ENCODE measurements around the gene TNIK.
"Not testable (repeated sequence)": the region's sequence is repeated elsewhere in the genome, so short reads cannot be mapped to it uniquely, and the experiment has no call there.

TNIK gene

DNA sequence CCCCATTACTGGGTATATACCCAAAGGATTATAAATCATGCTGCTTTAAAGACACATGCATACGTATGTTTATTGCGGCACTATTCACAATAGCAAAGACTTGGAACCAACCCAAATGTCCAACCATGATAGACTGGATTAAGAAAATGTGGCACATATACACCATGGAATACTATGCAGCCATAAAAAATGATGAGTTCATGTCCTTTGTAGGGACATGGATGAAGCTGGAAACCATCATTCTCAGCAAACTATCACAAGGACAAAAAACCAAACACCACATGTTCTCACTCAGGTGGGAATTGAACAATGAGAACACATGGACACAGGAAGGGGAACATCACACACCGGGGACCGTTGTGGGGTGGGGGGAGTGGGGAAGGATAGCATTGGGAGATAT lies 155.7 kb downstream of the TNIK start:
- DNase-seq: not testable (repeated sequence)

DNA sequence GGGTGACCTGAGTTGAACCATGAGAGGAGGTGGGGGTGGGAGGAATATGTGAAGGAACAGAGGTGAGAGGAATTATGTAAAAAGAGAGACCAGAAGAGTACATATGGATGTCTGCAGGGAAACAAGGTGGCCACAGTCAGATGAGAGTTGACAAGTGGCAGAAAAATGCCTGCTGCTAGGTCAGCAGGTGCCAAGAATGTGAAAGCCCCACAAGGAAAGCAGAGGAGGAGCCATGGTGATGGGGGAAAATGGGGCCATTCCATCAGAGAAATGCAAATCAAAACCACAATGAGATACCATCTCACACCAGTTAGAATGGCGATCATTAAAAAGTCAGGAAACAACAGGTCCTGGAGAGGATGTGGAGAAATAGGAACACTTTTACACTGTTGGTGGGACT lies 156.2 kb downstream of the TNIK start:
- not testable (repeated sequence) for DNase-seq

DNA sequence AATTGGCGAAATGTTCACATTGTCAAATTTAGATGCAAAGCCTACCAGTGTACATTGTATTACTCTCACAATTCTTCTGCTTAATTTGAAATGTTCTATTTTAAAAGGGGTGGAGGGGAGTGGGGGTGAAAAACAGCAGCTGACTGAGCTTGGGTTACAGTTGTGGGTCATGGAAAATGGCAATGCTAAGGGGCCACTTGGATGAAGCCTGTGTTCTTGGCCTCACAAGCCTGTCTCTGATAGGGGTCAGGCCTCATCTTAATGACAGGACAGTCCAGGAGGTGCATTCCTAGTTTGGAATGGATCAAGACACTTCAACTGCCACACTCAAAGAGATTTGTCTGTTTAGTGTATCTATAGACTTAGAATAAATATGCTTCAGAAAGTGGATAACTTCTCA lies 158.2 kb downstream of the TNIK start:
- no peak for DNase-seq

DNA sequence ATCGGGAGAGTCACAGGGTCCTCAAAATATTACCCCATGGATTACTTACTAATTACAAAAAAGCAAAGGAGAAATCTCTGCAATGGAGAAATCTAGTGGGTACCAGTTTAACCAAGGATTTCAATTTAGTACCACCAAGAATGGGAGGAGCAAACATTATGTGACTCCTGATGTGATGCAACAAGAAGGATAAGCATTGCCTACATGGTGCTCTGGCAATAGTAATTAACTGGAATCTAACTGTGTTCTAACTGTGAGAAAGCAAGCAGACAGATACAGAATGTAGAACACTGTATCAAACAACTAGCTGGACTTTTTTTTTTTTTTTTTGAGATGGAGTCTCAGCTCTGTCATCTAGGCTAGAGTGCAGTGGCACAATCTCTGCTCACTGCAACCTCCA lies 159.2 kb downstream of the TNIK start:
- no peak for DNase-seq

DNA sequence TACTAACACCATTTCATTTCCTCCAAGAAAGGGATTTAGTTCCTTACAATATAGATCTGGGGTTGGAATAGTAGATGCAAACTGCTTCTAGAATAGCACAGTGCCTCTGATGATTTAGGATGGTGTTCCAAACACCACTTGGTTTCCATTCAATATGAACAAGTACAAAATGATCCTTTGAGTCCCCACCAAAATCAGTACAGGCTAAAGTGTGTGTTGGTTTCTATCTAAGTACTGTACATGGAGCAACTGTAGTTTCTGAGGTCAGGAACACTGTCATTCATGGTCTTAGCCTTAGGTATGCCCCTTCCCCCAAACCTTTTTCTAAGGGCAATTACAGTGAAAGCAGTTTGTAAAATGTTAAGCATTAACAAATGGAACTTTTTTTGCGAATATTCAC lies 162.3 kb downstream of the TNIK start:
- DNase-seq: no peak

DNA sequence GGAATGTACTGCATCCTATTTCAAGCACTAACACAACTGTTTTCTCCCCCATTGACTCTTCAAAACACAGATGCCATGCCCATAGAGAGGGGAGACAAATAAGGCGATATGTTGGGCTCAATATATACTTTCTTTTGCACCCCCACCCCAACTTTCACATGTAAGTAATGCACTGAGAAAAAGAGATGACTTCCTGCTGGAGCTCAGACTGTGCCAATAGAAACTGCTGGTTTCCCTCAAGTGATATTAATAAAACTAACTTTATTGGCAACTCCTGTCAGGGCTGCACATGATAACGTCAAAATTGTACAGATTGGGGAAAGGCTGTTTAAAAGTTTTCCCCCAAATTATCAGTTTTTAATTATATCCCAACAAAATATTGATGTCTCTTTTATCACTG lies 163.0 kb downstream of the TNIK start:
- no peak for DNase-seq

DNA sequence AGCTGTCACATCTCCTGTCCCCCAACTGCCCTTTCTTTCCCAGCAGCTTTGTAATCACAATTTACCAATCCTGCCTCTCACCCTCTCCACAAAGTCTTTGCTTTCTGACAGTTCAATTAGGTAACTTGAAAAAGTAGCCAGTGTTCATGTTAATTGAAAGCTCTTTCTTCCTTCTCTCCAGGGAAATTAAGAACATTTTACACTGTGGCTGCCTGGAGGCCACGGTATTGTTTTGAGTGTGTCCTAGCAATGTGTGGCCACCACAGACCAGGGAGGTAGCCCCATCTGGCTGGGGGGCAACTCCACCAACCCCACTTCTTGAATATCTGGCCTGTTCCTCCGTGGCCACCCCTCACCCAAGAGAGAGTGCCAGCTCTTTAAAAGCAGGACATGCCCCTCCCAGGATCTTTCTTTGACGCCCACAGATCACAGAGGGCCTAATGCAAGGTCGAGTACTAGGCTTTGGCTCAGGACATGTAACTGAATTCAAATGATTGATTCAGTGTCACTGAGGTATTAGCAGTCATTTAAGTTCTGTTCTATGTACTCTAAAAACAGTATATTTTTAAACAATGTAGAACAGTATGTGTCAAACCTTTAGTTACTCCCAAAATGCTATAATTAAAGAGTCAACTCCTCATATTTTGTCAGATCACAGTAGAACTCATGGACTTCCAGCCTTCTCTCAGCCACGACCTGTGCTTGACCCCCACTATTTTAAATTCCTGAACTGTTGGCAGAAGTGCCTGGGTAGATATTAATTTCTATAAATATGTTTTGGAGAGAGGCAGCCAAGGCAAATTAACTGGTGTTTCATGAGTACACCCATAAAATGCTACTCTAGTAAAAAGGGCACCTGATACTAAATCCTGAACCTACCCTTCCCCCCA lies 164.5 kb downstream of the TNIK start:
- DNase-seq: no peak

DNA sequence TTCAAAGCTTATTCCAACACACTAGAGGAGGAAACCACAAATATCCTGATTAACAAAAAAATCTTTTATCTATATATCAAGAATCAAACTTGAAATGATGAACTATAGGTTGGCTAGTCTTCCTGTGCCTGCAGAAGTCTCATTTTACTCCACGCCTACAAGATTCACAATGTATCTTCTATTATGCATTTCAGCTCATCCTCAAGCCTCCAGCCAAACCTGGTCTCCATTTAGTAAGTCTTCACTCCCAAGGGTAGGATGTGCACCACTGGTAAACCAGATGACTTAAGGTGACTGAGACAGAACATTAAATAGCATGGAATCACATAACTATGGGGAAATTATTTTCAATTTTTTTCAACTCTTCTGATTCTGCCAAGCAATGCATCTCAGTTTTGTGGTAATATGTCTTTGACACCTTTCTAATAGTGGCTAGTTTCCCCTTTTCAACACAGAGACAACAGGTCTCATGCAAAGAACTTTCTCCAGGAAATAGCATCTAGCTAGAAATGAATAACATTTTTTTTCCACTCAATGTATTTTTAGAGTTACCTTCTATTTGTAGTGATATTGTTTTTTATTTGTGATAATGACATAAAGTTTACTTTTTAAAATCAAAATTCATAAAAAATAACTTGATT lies 166.9 kb downstream of the TNIK start:
- no peak for DNase-seq

DNA sequence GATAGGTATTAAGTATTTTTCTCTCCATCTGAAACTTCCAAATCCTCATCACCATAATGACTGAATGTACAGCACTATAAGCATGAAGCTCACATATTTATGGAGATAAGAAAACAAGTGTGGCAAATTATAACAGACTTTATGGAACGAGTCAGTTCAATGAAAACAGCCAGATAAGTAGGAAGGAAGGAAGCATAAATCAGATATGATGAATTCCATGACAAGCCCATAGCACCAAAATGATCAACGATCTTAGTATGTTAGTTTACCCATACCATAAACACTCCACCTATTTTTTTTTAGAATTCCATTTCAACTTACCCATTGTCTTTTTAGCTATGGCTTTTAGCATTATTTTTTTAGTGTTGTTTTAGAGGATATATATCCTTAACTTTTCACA lies 169.5 kb downstream of the TNIK start:
- no peak for DNase-seq

DNA sequence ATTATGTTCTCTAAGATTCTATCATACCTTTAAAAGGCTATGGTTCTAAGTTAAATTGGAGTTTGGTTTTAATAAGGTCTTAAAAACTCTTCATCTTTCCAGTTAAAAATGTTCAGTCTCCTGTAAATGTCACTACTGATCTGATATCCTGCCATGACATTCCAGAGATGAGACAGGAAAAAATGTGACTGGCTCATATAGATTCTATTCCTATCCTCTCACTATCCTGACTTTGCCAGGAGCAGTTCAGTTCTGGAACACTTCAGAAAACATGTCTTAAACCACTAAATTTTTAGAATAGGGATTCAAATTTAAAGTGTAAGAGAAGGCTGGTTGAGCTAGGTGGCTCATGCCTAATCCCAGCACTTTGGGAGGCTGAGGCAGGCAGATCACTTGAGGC lies 170.9 kb downstream of the TNIK start:
- no peak for DNase-seq

DNA sequence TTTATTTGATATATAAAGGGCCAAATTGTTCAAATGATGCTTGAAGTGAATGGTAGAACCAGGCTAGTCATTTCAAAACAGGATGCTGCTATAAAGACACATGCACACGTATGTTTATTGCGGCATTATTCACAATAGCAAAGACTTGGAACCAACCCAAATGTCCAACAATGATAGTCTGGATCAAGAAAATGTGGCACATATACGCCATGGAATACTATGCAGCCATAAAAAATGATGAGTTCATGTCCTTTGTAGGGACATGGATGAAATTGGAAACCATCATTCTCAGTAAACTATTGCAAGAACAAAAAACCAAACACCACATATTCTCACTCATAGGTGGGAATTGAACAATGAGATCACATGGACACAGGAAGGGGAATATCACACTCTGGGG lies 172.4 kb downstream of the TNIK start:
- DNase-seq: not testable (repeated sequence)

DNA sequence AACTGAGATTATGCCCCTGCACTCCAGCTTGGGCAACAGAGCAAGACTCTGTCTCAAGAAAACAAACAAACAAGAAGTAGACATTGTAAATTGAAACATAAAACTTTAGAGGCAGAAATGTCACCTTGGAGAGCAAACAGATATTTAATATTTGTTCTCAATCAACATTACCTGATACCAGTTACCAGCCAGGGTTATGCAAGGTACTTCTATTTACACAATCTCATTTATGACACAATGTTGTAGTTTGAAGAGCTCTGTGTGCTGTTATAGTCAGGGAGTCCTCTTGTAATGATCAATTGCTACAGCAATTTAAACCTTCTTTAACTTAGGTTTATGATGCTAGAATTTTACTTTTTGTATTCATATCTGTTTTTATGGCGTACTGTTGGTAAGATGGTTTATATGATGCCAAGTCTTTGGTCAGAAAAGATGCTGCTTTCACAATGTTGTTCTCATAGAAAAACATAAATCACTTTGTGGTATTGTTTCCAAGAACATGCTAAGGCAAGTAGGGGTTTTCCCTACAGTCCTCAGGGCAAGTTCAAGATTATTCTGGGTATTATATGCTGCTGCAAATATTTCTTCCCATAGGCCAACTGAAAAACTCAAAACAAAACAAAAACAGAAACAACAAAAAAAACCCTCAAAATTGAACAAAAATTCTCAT lies 173.5 kb downstream of the TNIK start:
- no peak for DNase-seq

DNA sequence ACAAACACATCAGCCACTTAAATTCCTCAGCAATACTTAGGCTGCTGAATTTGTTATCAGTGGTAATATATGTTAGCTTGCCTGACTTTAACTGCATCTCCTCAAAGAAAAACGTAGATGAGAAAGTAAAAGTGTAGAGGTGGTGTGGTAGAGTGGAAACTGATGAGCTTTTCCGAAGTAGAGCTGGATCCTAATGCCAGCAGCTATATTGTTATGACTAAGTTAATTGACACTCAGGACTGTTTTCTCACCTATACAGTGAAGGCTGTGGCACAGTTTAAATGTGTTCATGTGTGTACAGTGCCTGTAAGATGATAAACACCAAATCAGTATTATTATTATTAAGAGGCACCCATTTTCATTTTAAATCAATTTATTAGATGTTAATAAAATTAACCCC lies 174.9 kb downstream of the TNIK start:
- no peak for DNase-seq

DNA sequence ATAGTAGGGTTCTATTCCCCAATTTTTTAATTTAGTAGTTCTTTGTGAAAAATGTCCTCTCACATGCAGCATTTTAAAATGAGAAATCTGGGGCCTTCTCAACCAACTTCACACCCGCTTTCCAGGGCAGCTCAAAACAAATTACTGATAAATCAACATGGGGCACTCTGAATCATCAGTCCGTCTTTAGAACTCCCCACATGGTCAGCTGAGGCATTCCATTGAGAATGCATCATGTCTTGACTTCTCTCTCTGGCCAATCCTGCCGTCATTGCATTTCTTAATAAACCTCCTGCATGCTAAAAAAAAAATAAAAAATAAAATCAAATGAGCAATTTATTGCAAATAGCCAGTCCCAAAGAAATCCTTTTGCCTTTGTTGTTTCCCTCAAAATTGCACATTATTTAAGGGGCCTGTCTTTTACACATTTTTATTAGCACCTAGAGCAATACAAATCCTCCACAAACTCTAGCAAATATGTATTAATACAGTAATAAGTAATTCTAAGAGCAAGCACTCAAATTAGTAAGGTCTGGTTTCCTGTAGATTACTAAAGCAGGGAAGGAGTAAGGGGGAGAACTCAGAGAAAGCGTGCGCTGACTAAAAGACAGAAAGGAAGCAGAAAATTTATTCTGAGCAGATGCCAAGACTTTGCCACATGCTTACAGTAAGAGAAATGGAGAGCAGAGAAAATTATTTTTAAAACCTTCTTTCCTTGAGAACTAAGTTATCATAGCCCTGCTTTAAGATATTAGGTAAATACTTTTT lies 175.7 kb downstream of the TNIK start:
- no peak for DNase-seq

DNA sequence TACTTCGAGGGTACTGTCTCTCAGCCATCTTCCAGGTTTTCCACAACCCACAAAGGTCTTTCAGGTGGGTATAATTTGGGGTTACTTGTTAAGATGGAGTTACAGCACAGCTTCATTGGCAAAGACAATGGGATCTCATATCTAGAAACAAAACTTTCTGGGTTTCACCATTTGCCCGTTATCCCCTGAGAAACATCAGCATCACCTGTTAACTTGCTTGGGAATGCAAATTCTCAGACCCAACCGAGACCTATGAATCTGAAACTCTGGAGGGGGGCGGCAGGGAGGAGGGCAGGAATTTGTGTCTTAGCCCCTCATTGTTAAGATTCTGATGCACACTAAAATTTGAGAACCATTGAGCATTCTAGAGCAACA lies 176.4 kb downstream of the TNIK start:
- DNase-seq: no peak

DNA sequence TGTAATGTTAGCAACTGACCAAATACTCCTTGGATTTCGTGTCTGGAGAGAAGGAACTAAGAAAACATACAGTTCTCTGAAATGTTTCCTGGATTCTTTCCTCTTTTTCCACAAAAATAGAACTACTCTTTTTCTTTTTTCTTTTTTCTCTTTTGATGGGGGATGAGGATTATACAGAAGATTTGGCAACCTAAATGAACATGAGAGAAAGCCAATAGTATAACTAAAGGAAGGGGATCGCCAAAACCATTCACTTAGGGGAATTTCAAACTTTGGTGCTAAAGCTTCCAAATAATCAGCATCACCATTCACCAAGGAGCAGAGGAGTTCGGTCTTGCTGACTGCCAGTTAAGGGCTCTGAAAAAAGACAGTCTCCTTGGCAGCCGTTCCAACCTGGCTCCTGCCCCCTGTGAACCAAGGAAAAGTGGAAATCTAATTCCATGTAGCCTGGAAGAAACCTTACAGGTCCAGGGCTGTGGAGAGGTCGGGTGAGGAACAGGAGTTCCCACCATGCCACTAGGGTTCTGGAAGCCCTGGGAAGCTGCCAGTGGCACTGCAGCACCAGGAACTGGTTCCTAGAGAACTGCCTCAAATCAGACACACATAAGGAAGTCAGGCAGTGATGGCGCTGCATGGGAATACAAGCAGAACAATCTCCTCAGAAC lies 176.9 kb downstream of the TNIK start:
- DNase-seq: no peak

DNA sequence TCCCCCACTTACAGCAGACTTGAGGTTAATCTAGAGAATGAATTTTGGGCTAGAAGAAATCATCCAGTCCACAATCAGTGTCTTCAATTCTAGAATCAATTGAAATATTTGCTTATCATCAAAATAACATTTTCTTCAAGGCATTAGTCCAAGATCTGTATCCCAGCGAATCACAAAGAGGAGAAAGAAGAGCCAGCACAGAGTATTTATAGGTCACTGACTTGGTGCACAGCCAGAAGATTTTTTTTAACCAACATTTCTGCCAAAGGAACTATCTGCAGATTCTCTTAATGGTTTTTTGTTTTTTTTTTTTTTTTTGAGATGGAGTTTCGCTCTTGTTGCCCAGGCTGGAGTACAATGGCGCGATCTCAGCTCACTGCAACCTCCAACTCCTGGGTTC lies 178.2 kb downstream of the TNIK start:
- no peak for DNase-seq

DNA sequence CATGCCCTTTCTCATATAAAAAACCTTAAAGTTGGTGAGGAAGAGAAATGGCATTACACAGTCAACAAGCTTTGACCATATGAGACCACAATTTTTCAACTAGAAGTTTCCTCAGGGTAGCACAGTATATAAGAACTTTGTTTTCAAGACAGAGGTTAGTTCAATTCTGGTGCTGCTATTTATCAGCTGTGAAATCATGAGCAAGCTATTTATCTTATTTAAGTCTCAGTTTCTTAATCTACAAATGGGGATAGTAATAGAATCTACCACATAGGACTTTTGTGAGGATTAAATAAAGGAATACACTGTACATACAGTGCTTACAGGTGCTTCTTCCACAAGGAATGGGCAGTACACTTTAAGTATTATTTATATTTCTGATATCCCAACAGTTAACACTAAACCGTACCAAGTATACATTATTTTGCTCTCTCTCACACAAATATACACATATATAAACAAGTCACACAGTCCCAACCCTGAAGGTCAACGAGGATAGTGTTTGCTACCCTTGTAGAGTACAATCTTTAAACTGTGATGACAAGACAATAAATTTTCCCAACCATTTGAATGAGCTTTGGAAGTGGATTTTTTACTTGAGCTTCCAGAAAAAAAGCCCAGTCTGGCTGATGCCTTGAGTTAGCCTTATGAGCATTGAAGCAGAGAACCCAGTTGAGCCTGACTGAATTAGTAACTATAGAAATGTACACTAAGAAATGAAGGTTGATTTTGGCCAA lies 178.8 kb downstream of the TNIK start:
- no peak for DNase-seq

DNA sequence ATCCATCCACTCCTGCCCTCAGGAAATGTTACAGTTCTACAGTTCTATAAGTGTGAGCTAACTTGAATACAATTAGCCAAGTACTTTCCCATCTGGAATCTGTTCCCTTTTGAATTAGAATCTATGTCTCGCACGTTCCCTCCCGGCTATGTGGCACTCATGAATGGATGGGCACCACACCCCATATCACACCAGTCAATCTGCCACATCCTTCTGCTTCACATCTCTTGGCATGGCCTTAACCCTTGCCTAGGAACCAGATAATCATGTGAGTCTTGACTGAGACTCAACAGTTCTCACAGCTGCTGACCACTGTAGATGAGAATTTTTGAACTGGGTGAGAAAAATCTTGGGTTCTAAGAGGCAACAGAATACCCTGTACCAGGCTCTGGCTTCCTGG lies 180.2 kb downstream of the TNIK start:
- DNase-seq: no peak

DNA sequence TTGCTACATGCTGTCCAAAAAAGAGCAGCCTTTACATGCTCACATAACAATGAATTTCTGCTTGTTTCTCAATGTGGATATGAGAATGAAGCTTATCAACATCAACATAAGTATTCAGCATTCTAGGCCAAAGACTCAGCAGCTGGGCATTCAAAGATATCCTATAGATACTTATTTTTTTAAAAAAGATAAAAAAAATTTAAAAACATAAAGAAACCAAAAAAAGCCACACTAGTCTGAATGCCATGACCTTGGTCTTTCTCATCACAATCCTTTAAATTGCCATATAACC lies 182.0 kb downstream of the TNIK start:
- no peak for DNase-seq

DNA sequence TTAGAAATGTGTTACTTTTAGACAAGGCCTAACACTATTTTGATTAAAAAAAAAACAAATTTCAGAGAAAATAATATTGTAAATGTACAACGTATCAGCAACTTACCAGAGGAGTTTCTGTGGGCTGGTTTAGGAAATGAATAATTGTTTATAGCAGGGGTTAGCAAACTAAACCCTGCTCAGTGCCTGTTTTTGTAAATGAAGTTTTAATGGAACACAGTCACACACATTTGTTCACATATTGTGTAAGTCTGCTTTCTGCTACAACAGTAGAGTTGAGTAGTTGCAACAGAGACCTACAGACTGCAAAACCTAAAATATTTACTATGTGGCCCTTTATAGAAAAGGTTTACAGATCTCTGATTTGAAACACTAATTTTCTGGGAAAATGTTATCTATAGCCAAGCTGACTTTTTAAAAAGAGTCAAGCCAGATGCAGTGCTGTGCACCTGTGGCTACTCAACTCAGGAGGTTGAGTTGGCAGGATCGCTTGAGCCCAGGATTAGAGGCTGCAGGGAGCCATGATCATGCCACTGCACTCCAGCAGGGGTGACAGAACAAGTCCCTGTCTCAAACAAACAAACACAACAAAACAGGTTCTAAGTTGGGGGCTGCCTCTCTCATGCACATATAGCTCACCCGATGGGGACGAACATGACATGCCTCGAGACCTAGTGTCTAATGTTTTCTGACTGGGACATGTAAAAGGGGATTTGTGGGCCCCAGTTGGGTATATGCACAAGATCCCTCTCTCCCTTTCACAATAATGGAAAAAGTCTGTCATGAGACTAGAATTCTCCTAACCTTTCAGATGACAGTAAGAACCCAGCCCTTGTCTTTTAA lies 182.5 kb downstream of the TNIK start:
- DNase-seq: no peak

Measured in central memory CD4-positive, alpha-beta T cell (primary cell).